Transverse colon (tissue), 4 donors: ENCODE measurements around the gene BPHL. TPM values are rescaled to one million over a fixed set of nuclear protein-coding genes. Genes with fewer than 3 reads are reported as not detected.

Experiments
- DNase-seq: peaks from one replicate; pipeline ENCODE4 v3.0.0-alpha.2; 2019
- H3K27ac ChIP-seq, 4 donors: fragments of 200-600 bp; sonication (generic); 2 replicates each; pipeline ENCODE4 v1.5.1; 2016 to 2018; ENCODE audit warnings: inconsistent platforms in 4 of 4
- H3K27me3 ChIP-seq: fragments of 200-600 bp; sonication (generic); 2 replicates; pipeline ENCODE4 v1.5.1; 2017; ENCODE audit warnings: inconsistent platforms
- H3K36me3 ChIP-seq, 4 donors: fragments of 200-600 bp; sonication (generic); 2 replicates each; pipeline ENCODE4 v1.5.1; 2017 to 2019; ENCODE audit warnings: inconsistent platforms in 4 of 4
- H3K4me1 ChIP-seq, 4 donors: fragments of 200-600 bp; sonication (generic); 2 replicates each; pipeline ENCODE4 v1.5.1; 2017 to 2020; ENCODE audit warnings: inconsistent platforms in 4 of 4
- H3K4me3 ChIP-seq, 4 donors: fragments of 200-600 bp; sonication (generic); 1 replicate in 1 of 4; 2 replicates in 3 of 4; pipeline versions ENCODE4 v1.5.1 to v1.6.1; 2017 to 2019; ENCODE audit warnings: inconsistent platforms in 4 of 4
- H3K9me3 ChIP-seq, 2 donors: fragments of 200-600 bp; sonication (generic); 2 replicates each; pipeline ENCODE4 v1.5.1; 2017 to 2019; ENCODE audit warnings: inconsistent platforms in 2 of 2
- CTCF ChIP-seq, 5 experiments: fragments of 200-600 bp in 3 of 5; fragments of 450-650 bp in 2 of 5; sonication (generic) in 3 of 5; IDR thresholded peaks; 1 replicate in 2 of 5; 2 replicates in 3 of 5; pipeline ENCODE4 v1.5.1; 2016 to 2017; ENCODE audit warnings: antibody characterized with exemption in 5 of 5, inconsistent platforms in 3 of 5, mild to moderate bottlenecking in 2 of 5, moderate library complexity in 1 of 5
- EP300 ChIP-seq: sonication (generic); formaldehyde crosslinking; IDR thresholded peaks from one replicate; pipeline ENCODE4 v1.6.1; 2017; ENCODE audit warnings: antibody characterized with exemption, low read depth
- POLR2A ChIP-seq: fragments of 450-650 bp; IDR thresholded peaks from one replicate; pipeline ENCODE4 v1.6.1; 2016; ENCODE audit warnings: antibody characterized with exemption, mild to moderate bottlenecking, moderate library complexity
- POLR2AphosphoS5 ChIP-seq, 3 donors: sonication (generic); formaldehyde crosslinking; IDR thresholded peaks; one replicate each; pipeline ENCODE4 v1.6.1; 2016; ENCODE audit warnings: antibody characterized with exemption in 3 of 3
- WGBS, 2 donors: methylation state at CpG; one replicate each; pipeline ENCODE4 v1.1.5; 2018; ENCODE audit warnings: low coverage in 1 of 2; 5-methylcytosine and 5-hydroxymethylcytosine counted together
- in situ Hi-C, 4 donors: fragments of 200-750 bp; cut with MboI; loops; one replicate each; pipeline versions ENCODE4 v1.15.0 to v1.15.1; 2017; ENCODE audit warnings: low sequenced_read_pairs in 3 of 4, low pct_ligation_motif_present in 1 of 4, low pct_unique_long_range_greater_than_20kb in 1 of 4
- intact Hi-C: fragments of 100-400 bp; cut with DNase I; formaldehyde crosslinking; loops from one replicate; pipeline ENCODE4 v1.15.1; 2023; ENCODE audit warnings: low total_unique reads
- total RNA-seq, 4 donors: library from RNA; depleted of rRNA; stranded (reverse); fragments of >200 nt; gene quantifications; one replicate each; pipeline ENCODE4 v1.1.0, GENCODE V29; 2016

The BPHL gene
- total RNA-seq, result 10 to 100 TPM; 16.1 to 32.5 (median 21.2) TPM

- in situ Hi-C loops, result loop anchor here in 2 of 4 donors (25.0 kb wide), 1 partner anchor 619 kb away; no protein-coding TSS in a partner anchor
- peak; percentile 99 for DNase-seq
- peaks cover 6 to 18% (median 10%) of the 10 kb centered on the region in 4 donors for H3K4me1 ChIP-seq
- H3K9me3 ChIP-seq, result no peaks in the 10 kb centered on the region
- H3K36me3 ChIP-seq, result peaks cover 0 to 14% (median under 1%) of the 10 kb centered on the region in 4 donors
- H3K27me3 ChIP-seq, result no peaks in the 10 kb centered on the region
- WGBS, 2 donors, result 1% methylated on average over 66 of the region's 89 CpGs; no CpG with 5 or more reads in 1 of the 2 donors
- peak within 1 kb of the TSS; percentile 71 to 83 (median 74) for H3K4me3 ChIP-seq
- H3K27ac ChIP-seq, result peak within 1 kb of the TSS; percentile 91 to 96 (median 92)
- intact Hi-C loops, result no loop called here
- peak; percentile 83 for TF ChIP-seq POLR2A
- peak; percentile 88 to 92 (median 88) for TF ChIP-seq POLR2AphosphoS5 (IDR thresholded peaks at IDR 0.05)
- no peak for TF ChIP-seq CTCF (IDR thresholded peaks at IDR 0.05)
Measured at GRCh38 chr6:3118353-3119039, at the start of gene BPHL. Gene BPHL, plus strand, starts transcription at chr6:3118711. Its CDS starts 30 bp downstream, at chr6:3118741.

- Histone ChIP-seq H3K4me1 (peaks cover 13 to 50% (median 34%) of the 10 kb centered on the region in 4 donors), H3K36me3 (peaks cover 0 to 4% (median 0%) of the 10 kb centered on the region in 4 donors), H3K27ac (no peak overlapping the region), H3K4me3 (no peak overlapping the region), H3K9me3 (no peaks in the 10 kb centered on the region), H3K27me3 (no peaks in the 10 kb centered on the region)
- no peak for DNase-seq
- intact Hi-C loops (no loop called here), in situ Hi-C loops (no loop called here)
- TF ChIP-seq EP300 (no peak), POLR2A (no peak), CTCF (IDR thresholded peaks at IDR 0.05) (no peak), POLR2AphosphoS5 (IDR thresholded peaks at IDR 0.05) (no peak)
- 93 to 100% methylated on average over 2 of the region's 2 CpGs for WGBS, 2 donors
Measured at GRCh38 chr6:3071568-3071967, 46.9 kb upstream of the BPHL start.

- 70 to 96% methylated on average over 4 to 7 of the region's 7 CpGs for WGBS, 2 donors
- no peak for DNase-seq
- Histone ChIP-seq H3K4me3 (no peak overlapping the region), H3K4me1 (peaks cover 13 to 43% (median 29%) of the 10 kb centered on the region in 4 donors), H3K27ac (no peak overlapping the region), H3K9me3 (no peaks in the 10 kb centered on the region), H3K36me3 (peaks cover 0 to 8% (median 4%) of the 10 kb centered on the region in 4 donors), H3K27me3 (no peaks in the 10 kb centered on the region)
- TF ChIP-seq EP300, result no peak
- TF ChIP-seq POLR2AphosphoS5 (IDR thresholded peaks at IDR 0.05), result no peak
- no peak for TF ChIP-seq POLR2A
- no peak for TF ChIP-seq CTCF (IDR thresholded peaks at IDR 0.05)
- in situ Hi-C loops (no loop called here), intact Hi-C loops (no loop called here)
Measured at GRCh38 chr6:3072798-3073197, 45.7 kb upstream of the BPHL start.

- DNase-seq, result no peak
- in situ Hi-C loops, result no loop called here
- intact Hi-C loops, result no loop called here
- H3K4me1 ChIP-seq, result peaks cover 13 to 41% (median 26%) of the 10 kb centered on the region in 4 donors
- H3K27me3 ChIP-seq, result no peaks in the 10 kb centered on the region
- H3K9me3 ChIP-seq, result no peaks in the 10 kb centered on the region
- H3K4me3 ChIP-seq, result no peak overlapping the region
- WGBS, 2 donors, result 93 to 95% methylated on average over 8 to 11 of the region's 11 CpGs
- H3K27ac ChIP-seq, result no peak overlapping the region
- TF ChIP-seq EP300 (no peak), POLR2AphosphoS5 (IDR thresholded peaks at IDR 0.05) (no peak), POLR2A (no peak), CTCF (IDR thresholded peaks at IDR 0.05) (no peak)
- peaks cover 0 to 14% (median 7%) of the 10 kb centered on the region in 4 donors for H3K36me3 ChIP-seq
Measured at GRCh38 chr6:3073382-3073781, 45.1 kb upstream of the BPHL start.
